ENCODE measurements around the gene FRMD4A.

DNA sequence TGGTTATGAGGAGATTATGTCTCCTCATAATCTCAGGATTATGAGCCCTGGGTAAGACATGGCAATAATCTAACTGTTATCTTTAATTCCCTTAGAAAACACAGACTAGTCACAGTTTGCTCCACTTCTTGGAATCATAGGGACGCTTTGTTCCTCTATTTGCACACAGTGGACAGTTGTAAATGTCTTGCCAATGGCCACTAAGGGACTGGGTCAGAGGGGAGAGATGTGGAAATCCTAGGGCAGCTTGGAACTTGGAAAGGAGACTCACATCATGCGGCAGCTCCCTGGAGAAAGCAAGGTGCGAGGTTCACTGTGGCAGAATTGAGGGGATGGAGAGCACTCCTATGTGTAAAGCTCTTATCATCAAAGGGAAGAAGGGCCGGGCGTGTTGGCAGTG lies 477.9 kb downstream of the FRMD4A start:
- TF ChIP-seq POLR2A (IDR thresholded peaks at IDR 0.05; ENCODE audit: low read depth, low read length) (no peak), RAD21 (IDR thresholded peaks at IDR 0.05; ENCODE audit: low read length) (no peak), CEBPB (IDR thresholded peaks at IDR 0.05; ENCODE audit: low read depth, low read length) (no peak)
- TF ChIP-seq, protein P1, sequence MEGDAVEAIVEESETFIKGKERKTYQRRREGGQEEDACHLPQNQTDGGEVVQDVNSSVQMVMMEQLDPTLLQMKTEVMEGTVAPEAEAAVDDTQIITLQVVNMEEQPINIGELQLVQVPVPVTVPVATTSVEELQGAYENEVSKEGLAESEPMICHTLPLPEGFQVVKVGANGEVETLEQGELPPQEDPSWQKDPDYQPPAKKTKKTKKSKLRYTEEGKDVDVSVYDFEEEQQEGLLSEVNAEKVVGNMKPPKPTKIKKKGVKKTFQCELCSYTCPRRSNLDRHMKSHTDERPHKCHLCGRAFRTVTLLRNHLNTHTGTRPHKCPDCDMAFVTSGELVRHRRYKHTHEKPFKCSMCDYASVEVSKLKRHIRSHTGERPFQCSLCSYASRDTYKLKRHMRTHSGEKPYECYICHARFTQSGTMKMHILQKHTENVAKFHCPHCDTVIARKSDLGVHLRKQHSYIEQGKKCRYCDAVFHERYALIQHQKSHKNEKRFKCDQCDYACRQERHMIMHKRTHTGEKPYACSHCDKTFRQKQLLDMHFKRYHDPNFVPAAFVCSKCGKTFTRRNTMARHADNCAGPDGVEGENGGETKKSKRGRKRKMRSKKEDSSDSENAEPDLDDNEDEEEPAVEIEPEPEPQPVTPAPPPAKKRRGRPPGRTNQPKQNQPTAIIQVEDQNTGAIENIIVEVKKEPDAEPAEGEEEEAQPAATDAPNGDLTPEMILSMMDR (conservative IDR thresholded peaks at IDR 0.05; ENCODE audit: low read depth, low read length): no peak
- TF ChIP-seq, protein P2, sequence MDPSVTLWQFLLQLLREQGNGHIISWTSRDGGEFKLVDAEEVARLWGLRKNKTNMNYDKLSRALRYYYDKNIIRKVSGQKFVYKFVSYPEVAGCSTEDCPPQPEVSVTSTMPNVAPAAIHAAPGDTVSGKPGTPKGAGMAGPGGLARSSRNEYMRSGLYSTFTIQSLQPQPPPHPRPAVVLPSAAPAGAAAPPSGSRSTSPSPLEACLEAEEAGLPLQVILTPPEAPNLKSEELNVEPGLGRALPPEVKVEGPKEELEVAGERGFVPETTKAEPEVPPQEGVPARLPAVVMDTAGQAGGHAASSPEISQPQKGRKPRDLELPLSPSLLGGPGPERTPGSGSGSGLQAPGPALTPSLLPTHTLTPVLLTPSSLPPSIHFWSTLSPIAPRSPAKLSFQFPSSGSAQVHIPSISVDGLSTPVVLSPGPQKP (IDR thresholded peaks at IDR 0.05; ENCODE audit: borderline replicate concordance, low read depth, low read length): no peak
- TF ChIP-seq, protein P3, sequence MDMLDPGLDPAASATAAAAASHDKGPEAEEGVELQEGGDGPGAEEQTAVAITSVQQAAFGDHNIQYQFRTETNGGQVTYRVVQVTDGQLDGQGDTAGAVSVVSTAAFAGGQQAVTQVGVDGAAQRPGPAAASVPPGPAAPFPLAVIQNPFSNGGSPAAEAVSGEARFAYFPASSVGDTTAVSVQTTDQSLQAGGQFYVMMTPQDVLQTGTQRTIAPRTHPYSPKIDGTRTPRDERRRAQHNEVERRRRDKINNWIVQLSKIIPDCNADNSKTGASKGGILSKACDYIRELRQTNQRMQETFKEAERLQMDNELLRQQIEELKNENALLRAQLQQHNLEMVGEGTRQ (IDR thresholded peaks at IDR 0.05; ENCODE audit: low read depth, low read length): no peak

Data from IMR-90 (cell line).